ENCODE data around the gene PBX4.

Gene PBX4

GRCh38 chr19:19630426-19630825 is 11.9 kb upstream of the PBX4 start:
- no peak overlapping the region for H3K27ac ChIP-seq
- no peak for TF ChIP-seq CTCF (conservative IDR thresholded peaks at IDR 0.05)

- H3K27ac ChIP-seq: no peak overlapping the region
- TF ChIP-seq CTCF (conservative IDR thresholded peaks at IDR 0.05): no peak
Measured at GRCh38 chr19:19630062-19630414, 11.6 kb upstream of the PBX4 start.

GRCh38 chr19:19628501-19629134 is 10.1 kb upstream of the PBX4 start:
- H3K27ac ChIP-seq: peak overlapping the region; percentile 55; the same call in 1 of the 2 replicates
- TF ChIP-seq CTCF (conservative IDR thresholded peaks at IDR 0.05): no peak

- H3K27ac ChIP-seq: peak within 1 kb of the TSS; percentile 55; the same call in 1 of the 2 replicates
- TF ChIP-seq CTCF (conservative IDR thresholded peaks at IDR 0.05): no peak
Measured at GRCh38 chr19:19627621-19628500, 9.4 kb upstream of the PBX4 start, which contains the start of gene LPAR2. TSS of gene LPAR2 (minus strand) at chr19:19628220. CDS start at chr19:19627275, 945 bp downstream.

- no peak for TF ChIP-seq CTCF (conservative IDR thresholded peaks at IDR 0.05)
- H3K27ac ChIP-seq: no peak overlapping the region
Measured at GRCh38 chr19:19626516-19627472, 8.3 kb upstream of the PBX4 start.

GRCh38 chr19:19624032-19624570 is 5.6 kb upstream of the PBX4 start:
- no peak overlapping the region for H3K27ac ChIP-seq
- no peak for TF ChIP-seq CTCF (conservative IDR thresholded peaks at IDR 0.05)

Measured in VCaP (cell line).